ENCODE data around the gene HTRA2. TPM values are rescaled to one million over a fixed set of nuclear protein-coding genes. Genes with fewer than 3 reads are reported as not detected.

HTRA2 gene
- total and polyA plus RNA-seq, 12 donors: 19.1 to 47.4 (median 36.7) TPM

GRCh38 chr2:74515271-74515980 is 14.3 kb upstream of the HTRA2 start:
- TF ChIP-seq POLR2A (IDR thresholded peaks at IDR 0.05): no peak
- TF ChIP-seq, protein P1, sequence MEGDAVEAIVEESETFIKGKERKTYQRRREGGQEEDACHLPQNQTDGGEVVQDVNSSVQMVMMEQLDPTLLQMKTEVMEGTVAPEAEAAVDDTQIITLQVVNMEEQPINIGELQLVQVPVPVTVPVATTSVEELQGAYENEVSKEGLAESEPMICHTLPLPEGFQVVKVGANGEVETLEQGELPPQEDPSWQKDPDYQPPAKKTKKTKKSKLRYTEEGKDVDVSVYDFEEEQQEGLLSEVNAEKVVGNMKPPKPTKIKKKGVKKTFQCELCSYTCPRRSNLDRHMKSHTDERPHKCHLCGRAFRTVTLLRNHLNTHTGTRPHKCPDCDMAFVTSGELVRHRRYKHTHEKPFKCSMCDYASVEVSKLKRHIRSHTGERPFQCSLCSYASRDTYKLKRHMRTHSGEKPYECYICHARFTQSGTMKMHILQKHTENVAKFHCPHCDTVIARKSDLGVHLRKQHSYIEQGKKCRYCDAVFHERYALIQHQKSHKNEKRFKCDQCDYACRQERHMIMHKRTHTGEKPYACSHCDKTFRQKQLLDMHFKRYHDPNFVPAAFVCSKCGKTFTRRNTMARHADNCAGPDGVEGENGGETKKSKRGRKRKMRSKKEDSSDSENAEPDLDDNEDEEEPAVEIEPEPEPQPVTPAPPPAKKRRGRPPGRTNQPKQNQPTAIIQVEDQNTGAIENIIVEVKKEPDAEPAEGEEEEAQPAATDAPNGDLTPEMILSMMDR (IDR thresholded peaks at IDR 0.05): no peak
- Histone ChIP-seq H3K4me1 (replicated peaks in 1 of 2) (peaks cover 0 to 18% of the 10 kb centered on the region in 2 donors), H3K36me3 (replicated peaks in 1 of 2) (no peaks in the 10 kb centered on the region), H3K4me3 (peak overlapping the region in 1 of 4 donors; percentile 39), H3K27me3 (peaks cover 96% of the 10 kb centered on the region), H3K9me3 (replicated peaks in 1 of 3) (no peaks in the 10 kb centered on the region), H3K27ac (peak overlapping the region in 1 of 5 donors; percentile 52)
- DNase-seq: no peak
- intact Hi-C loops (cut with DNase I): no loop called here
- WGBS, 4 donors: 10 to 18% (median 11%) methylated on average over 9 to 60 of the region's 60 CpGs

GRCh38 chr2:74515981-74516633 is 13.6 kb upstream of the HTRA2 start:
- peak; percentile 52 to 88 (median 60) for DNase-seq
- H3K4me3 ChIP-seq: peak overlapping the region in 1 of 4 donors; percentile 39
- no peaks in the 10 kb centered on the region for H3K36me3 ChIP-seq (replicated peaks in 1 of 2)
- H3K9me3 ChIP-seq (replicated peaks in 1 of 3): no peaks in the 10 kb centered on the region
- peaks cover 0 to 18% of the 10 kb centered on the region in 2 donors for H3K4me1 ChIP-seq (replicated peaks in 1 of 2)
- peaks cover 92% of the 10 kb centered on the region for H3K27me3 ChIP-seq
- H3K27ac ChIP-seq: no peak overlapping the region
- TF ChIP-seq POLR2A (IDR thresholded peaks at IDR 0.05): no peak
- TF ChIP-seq, protein P1 (IDR thresholded peaks at IDR 0.05): peak in 1 of 6 experiments; percentile 1
- intact Hi-C loops (cut with DNase I): no loop called here
- 1 to 7% (median 4%) methylated on average over 22 to 72 of the region's 72 CpGs for WGBS, 4 donors

DNA sequence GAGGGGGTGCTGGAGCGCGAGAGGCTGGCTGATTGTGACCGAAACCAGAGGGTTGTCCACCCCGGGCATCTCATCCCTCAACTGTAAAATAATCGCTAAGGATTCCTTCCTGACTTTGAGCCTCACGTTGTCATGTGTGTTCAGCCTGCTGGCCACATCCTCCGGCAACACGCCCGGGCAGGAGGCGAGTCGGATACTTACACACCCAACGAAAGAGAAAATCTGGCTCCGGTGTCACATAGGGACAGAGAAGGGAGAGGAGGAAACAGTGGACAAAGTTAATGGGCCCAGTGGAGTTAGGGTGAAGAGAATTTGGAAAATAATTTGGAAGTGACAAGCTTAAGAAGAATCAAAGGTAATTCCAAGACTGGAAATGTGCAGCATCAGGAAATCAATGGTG is 13.1 kb upstream of the HTRA2 start:
- Histone ChIP-seq H3K9me3 (replicated peaks in 1 of 3) (no peaks in the 10 kb centered on the region), H3K4me1 (replicated peaks in 1 of 2) (peaks cover 0 to 18% of the 10 kb centered on the region in 2 donors), H3K4me3 (peak overlapping the region in 1 of 4 donors; percentile 39), H3K36me3 (replicated peaks in 1 of 2) (no peaks in the 10 kb centered on the region), H3K27me3 (peaks cover 88% of the 10 kb centered on the region), H3K27ac (no peak overlapping the region)
- WGBS, 4 donors: 62 to 74% (median 68%) methylated on average over 12 to 13 of the region's 13 CpGs
- DNase-seq: no peak
- intact Hi-C loops (cut with DNase I): no loop called here
- TF ChIP-seq, protein P1 (IDR thresholded peaks at IDR 0.05): no peak
- no peak for TF ChIP-seq POLR2A (IDR thresholded peaks at IDR 0.05)

GRCh38 chr2:74522516-74522915 is 7.2 kb upstream of the HTRA2 start:
- no peak overlapping the region for H3K4me3 ChIP-seq
- DNase-seq: no peak
- 67 to 79% (median 69%) methylated on average over 3 of the region's 3 CpGs for WGBS, 4 donors
- TF ChIP-seq, protein P1 (IDR thresholded peaks at IDR 0.05): no peak
- H3K27me3 ChIP-seq: peaks cover 30% of the 10 kb centered on the region
- intact Hi-C loops (cut with DNase I): no loop called here
- peaks cover 0 to 18% of the 10 kb centered on the region in 2 donors for H3K36me3 ChIP-seq (replicated peaks in 1 of 2)
- no peak overlapping the region for H3K27ac ChIP-seq
- H3K9me3 ChIP-seq (replicated peaks in 1 of 3): no peaks in the 10 kb centered on the region
- no peaks in the 10 kb centered on the region for H3K4me1 ChIP-seq (replicated peaks in 1 of 2)
